HepG2 (cell line): ENCODE data around the gene LRBA. TPM values are rescaled to one million over a fixed set of nuclear protein-coding genes. Genes with fewer than 3 reads are reported as not detected.

Source experiments
- ATAC-seq: fragments of 200-7000 bp; cut with Tn5 transposase; 3 replicates; pipeline ENCODE4 v1.9.1; 2020; ENCODE audit warnings: mild to moderate bottlenecking, moderate library complexity
- BruUV-seq: library from RNA; stranded (reverse); fragments of 400-500 nt; replicated peaks from 2 replicates; lab custom pipeline; 2021; lab: Mats Ljungman, UMichigan
- CTCF ChIA-PET: fragments of 300-600 bp; formaldehyde crosslinking; extraction: SDS; loops from one replicate; lab custom pipeline; 2021; ENCODE audit warnings: low total read pairs, inconsistent platforms, low intra/inter-chr PET ratio; lab: Yijun Ruan, JAX
- POLR2A ChIA-PET: fragments of 350-600 bp; sonication (Branson Sonifier 250); formaldehyde crosslinking; loops from one replicate; lab custom pipeline; 2020; ENCODE audit warnings: antibody characterized with exemption, inconsistent platforms; lab: Yijun Ruan, JAX
- DNase-seq: peaks from one replicate; pipeline ENCODE4 v3.0.0-alpha.2; 2015; ENCODE audit warnings: low spot score
- FAIRE-seq: peaks from 3 replicates; lab custom pipeline; 2011; peaks lifted over from hg19 to GRCh38; lab: Jason Lieb, UNC
- H2AFZ ChIP-seq: one replicate; pipeline ENCODE4 v1.6.1; 2011; ENCODE audit warnings: low read length, inconsistent platforms
- H3K27ac ChIP-seq: fragments of 300-600 bp; 3 replicates; pipeline ENCODE4 v1.8.0; 2011; ENCODE audit warnings: mixed run types, mild to moderate bottlenecking, mixed read lengths, low read length, inconsistent platforms; ENCODE audit not compliant: insufficient read depth; ENCODE audit errors: extremely low read length
- H3K27me3 ChIP-seq, 2 experiments: fragments of 200-600 bp in 1 of 2; 2 replicates in 1 of 2; 3 replicates in 1 of 2; pipeline versions ENCODE4 v1.6.0 to v1.8.0; 2011; ENCODE audit warnings: low read length in 2 of 2, mild to moderate bottlenecking in 2 of 2, moderate library complexity in 2 of 2, inconsistent platforms in 1 of 2; ENCODE audit not compliant: insufficient read depth in 2 of 2, control insufficient read depth in 1 of 2
- H3K36me3 ChIP-seq, 2 experiments: fragments of 200-600 bp in 1 of 2; replicated peaks in 1 of 2; 2 replicates in 1 of 2; 3 replicates in 1 of 2; pipeline versions ENCODE4 v1.5.1 to v1.8.0; 2011; ENCODE audit warnings: low read length in 2 of 2, inconsistent platforms in 1 of 2; ENCODE audit not compliant: insufficient read depth in 2 of 2, control insufficient read depth in 1 of 2
- H3K4me1 ChIP-seq: 2 replicates; pipeline ENCODE4 v1.5.1; 2012; ENCODE audit warnings: low read length, inconsistent platforms; ENCODE audit not compliant: insufficient read depth
- H3K4me2 ChIP-seq: 2 replicates; pipeline ENCODE4 v1.6.0; 2011; ENCODE audit warnings: low read depth, low read length, inconsistent platforms
- H3K4me3 ChIP-seq, 3 experiments: fragments of 200-600 bp in 1 of 3; sonication (generic), shearing (Covaris generic) in 1 of 3; replicated peaks in 1 of 3; 2 replicates each; pipeline ENCODE4 v1.5.1; 2011 to 2016; ENCODE audit warnings: low read length in 3 of 3, inconsistent platforms in 2 of 3, low read depth in 2 of 3, mild to moderate bottlenecking in 2 of 3, control low read depth in 1 of 3, mixed read lengths in 1 of 3; ENCODE audit not compliant: insufficient read depth in 1 of 3
- H3K79me2 ChIP-seq: one replicate; pipeline ENCODE4 v1.6.1; 2011; ENCODE audit warnings: low read length, inconsistent platforms; ENCODE audit not compliant: insufficient read depth
- H3K9ac ChIP-seq: 2 replicates; pipeline ENCODE4 v1.6.0; 2011; ENCODE audit warnings: mild to moderate bottlenecking, low read depth, low read length, inconsistent platforms; ENCODE audit not compliant: insufficient read depth
- H3K9me3 ChIP-seq: 2 replicates; pipeline ENCODE4 v1.5.1; 2012; ENCODE audit warnings: mild to moderate bottlenecking, low read length
- H4K20me1 ChIP-seq: 2 replicates; pipeline ENCODE4 v1.6.0; 2011; ENCODE audit warnings: inconsistent platforms, mild to moderate bottlenecking, low read length, moderate library complexity; ENCODE audit not compliant: insufficient read depth
- BCL6 ChIP-seq: IDR thresholded peaks from 2 replicates; pipeline ENCODE4 v1.6.1; 2016; ENCODE audit warnings: missing genetic modification reagents, missing compliant biosample characterization
- HNRNPK ChIP-seq: fragments of 200-400 bp; formaldehyde crosslinking; IDR thresholded peaks from 2 replicates; pipeline ENCODE4 v1.6.1; 2018; ENCODE audit warnings: low read length, low read depth, moderate library complexity, mild to moderate bottlenecking; ENCODE audit not compliant: poor library complexity, severe bottlenecking
- NCOA2 ChIP-seq: sonication (generic); formaldehyde crosslinking; IDR thresholded peaks from 2 replicates; pipeline ENCODE4 v1.8.0; 2022; ENCODE audit warnings: inconsistent platforms
- NKX3-1 ChIP-seq: sonication (generic); formaldehyde crosslinking; IDR thresholded peaks from 2 replicates; pipeline ENCODE4 v1.5.0; 2020; ENCODE audit warnings: missing genetic modification reagents
- ZSCAN12 ChIP-seq: sonication (generic); formaldehyde crosslinking; IDR thresholded peaks from 2 replicates; pipeline ENCODE4 v1.9.0; 2021; ENCODE audit warnings: mild to moderate bottlenecking, missing genetic modification reagents
- WGBS: methylation state at CpG from one replicate; pipeline ENCODE4 v1.1.6; 2017; ENCODE audit warnings: low lambda C conversion rate; 5-methylcytosine and 5-hydroxymethylcytosine counted together
- in situ Hi-C: cut with HindIII; loops from 2 replicates; pipeline ENCODE4 v1.10.0; 2017; ENCODE audit warnings: low pct_unique_long_range_greater_than_20kb; ENCODE audit not compliant: extremely low pct_ligation_motif_present
- intact Hi-C: fragments of 100-400 bp; cut with micrococcal nuclease; formaldehyde crosslinking; loops from one replicate; pipeline ENCODE4 v1.10.0; 2022; ENCODE audit not compliant: unreplicated experiment
- polyA plus RNA-seq, 8 experiments: library from polyadenylated mRNA; depleted of rRNA in 3 of 8; stranded (reverse) in 7 of 8; unstranded in 1 of 8; fragments of >200 nt; fragmentation: Illumina TruSeq in 4 of 8; extraction: Trizol in 4 of 8; gene quantifications; 2 replicates each; pipeline versions ENCODE4 v1.2.1 to v1.2.3, GENCODE V29; 2011 to 2016; ENCODE audit warnings: low read depth in 4 of 8, missing spikeins in 1 of 8, mixed read lengths in 1 of 8; ENCODE audit not compliant: insufficient read depth in 1 of 8
- total RNA-seq, 5 experiments: library from RNA; depleted of rRNA; stranded (reverse); fragments of >200 nt; fragmentation: Illumina TruSeq; extraction: Trizol; gene quantifications; 2 replicates each; pipeline ENCODE4 v1.2.3, GENCODE V29; 2016; ENCODE audit warnings: low read depth in 1 of 5

Gene LRBA
- total and polyA plus RNA-seq, 2 of the 13 experiments (the other 11 are each of a cell fraction or from before 2014, with no cell fraction given), result 21.0 to 37.2 TPM

- H3K4me1 ChIP-seq, result no peaks in the 10 kb centered on the region
- intact Hi-C loops, result no loop called here
- DNase-seq (no peak), FAIRE-seq (no peak), ATAC-seq (no peak)
- H3K36me3 ChIP-seq, result peaks cover 0 to 17% of the 10 kb centered on the region in 2 experiments; a peak in 1 of 5 replicates
- no peak overlapping the region for H3K9ac ChIP-seq
- H2AFZ ChIP-seq, result no peak overlapping the region
- H3K27ac ChIP-seq, result no peak overlapping the region
- no TSS peak for BruUV-seq
- H4K20me1 ChIP-seq, result no peaks in the 10 kb centered on the region
- ChIA-PET CTCF (no interaction called here), POLR2A (no interaction called here)
- H3K27me3 ChIP-seq, result no peaks in the 10 kb centered on the region
- no peak overlapping the region for H3K4me3 ChIP-seq
- no peaks in the 10 kb centered on the region for H3K79me2 ChIP-seq
- H3K4me2 ChIP-seq, result no peak overlapping the region
- in situ Hi-C loops, result no loop called here
- H3K9me3 ChIP-seq, result no peaks in the 10 kb centered on the region
- TF ChIP-seq NCOA2, result no peak
- TF ChIP-seq BCL6 (CRISPR knock-in tag), result no peak
- 98% methylated on average over 3 of the region's 3 CpGs for WGBS
These were observed 106.0 kb downstream of the LRBA start for GRCh38 chr4:150909116-150909515.

- H3K9me3 ChIP-seq, result no peaks in the 10 kb centered on the region
- peaks cover 0 to 6% of the 10 kb centered on the region in 2 experiments; a peak in 2 of 5 replicates for H3K36me3 ChIP-seq
- no TSS peak for BruUV-seq
- in situ Hi-C loops (no loop called here), intact Hi-C loops (no loop called here)
- H3K9ac ChIP-seq, result no peak overlapping the region
- ChIA-PET CTCF (no interaction called here), POLR2A (no interaction called here)
- no peaks in the 10 kb centered on the region for H4K20me1 ChIP-seq
- FAIRE-seq, result no peak
- H3K4me1 ChIP-seq, result no peaks in the 10 kb centered on the region
- TF ChIP-seq ZSCAN12 (CRISPR knock-in tag) (no peak), HNRNPK (peak; percentile 89), NKX3-1 (CRISPR knock-in tag) (no peak)
- TF ChIP-seq, all 625 proteins: peak for 1
- Histone ChIP-seq H3K4me3 (no peak overlapping the region), H3K4me2 (no peak overlapping the region), H3K27me3 (no peaks in the 10 kb centered on the region), H3K27ac (no peak overlapping the region), H2AFZ (no peak overlapping the region), H3K79me2 (no peaks in the 10 kb centered on the region)
- WGBS, result 89% methylated on average over 3 of the region's 3 CpGs
- DNase-seq (no peak), ATAC-seq (no peak)
These were observed 108.0 kb downstream of the LRBA start for GRCh38 chr4:150906987-150907633.
